Measurements from ENCODE around the gene GSN. TPM values are rescaled to one million over a fixed set of nuclear protein-coding genes. Genes with fewer than 3 reads are reported as not detected.
A peak's percentile ranks its signal among the peaks of the same experiment; 100 is the strongest.

GSN gene
- total RNA-seq, 1 experiment from 2014 or later: 162 TPM

- no peak for DNase-seq (ENCODE audit: low spot score)
Observed at GRCh38 chr9:121302786-121303185, 34.8 kb downstream of the GSN start.

DNA sequence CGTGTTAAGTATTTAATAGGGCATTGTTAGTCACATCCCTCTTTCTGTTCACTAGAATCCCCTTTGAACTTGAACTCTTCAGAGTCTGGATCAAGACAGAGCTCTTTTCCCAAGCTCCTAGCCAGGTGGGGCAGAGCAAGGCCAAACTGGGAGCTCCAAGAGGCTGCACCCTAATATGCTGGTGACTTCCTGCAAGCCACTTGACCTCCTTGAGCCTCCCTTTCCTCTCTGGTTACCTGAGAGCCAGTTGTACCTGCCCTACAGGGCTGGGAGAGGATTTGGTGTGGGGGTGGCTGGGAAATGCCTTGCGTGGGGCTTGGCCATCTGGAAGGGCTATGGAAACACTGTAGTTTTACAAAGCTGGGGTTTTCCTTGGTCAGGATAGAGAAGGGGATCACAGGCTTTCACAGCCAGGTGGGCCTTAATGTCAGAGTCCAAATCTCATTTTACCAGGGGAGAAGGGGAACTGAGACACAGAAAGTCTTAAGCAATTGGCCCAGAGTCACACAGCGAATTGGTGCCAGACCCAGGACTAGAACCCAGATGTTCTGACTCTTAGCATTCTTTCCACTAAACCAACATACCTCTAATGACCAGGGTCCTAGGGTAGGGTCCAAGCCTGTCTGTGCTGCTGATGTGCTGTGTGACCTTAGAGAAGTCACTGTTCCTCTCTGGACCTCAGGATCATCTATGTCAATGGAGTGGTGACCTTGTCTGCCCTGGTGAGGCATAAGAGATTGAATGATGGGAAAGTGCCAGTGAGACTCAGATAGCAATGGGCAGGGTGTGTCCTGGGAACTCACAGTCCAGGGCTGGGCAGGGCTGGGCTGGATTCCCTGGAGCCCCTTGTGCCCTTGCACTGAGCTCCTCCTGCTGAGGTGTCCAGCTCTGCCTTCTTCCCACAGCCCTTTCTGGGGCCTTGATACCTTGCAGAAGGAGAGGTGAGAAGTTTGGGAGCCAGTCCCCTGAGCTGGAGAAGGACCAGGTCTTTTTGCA, 35.8 kb downstream of the GSN start:
- no peak for DNase-seq (ENCODE audit: low spot score)

DNA sequence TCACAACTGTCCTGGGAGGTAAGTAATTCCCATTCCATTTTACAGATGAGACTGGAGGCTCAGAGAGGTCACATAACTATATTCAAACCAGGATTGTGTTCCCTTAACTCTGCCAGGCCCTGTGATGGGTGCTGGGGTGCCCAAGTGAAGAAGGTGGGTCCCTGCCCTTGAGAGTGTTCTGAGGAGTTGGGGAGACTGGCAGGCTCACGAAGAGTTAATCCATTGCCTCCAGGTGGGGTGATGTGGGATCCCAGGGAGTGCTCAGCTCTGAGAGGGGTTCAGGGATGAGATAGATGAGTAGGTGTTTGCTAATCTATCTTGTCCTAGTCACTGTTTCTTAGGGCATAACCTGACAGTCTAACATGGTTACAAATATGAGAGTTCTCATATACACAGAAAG, 36.7 kb downstream of the GSN start:
- DNase-seq (ENCODE audit: low spot score): no peak

GRCh38 chr9:121305269-121305994, 37.5 kb downstream of the GSN start:
- DNase-seq (ENCODE audit: low spot score): no peak

DNA sequence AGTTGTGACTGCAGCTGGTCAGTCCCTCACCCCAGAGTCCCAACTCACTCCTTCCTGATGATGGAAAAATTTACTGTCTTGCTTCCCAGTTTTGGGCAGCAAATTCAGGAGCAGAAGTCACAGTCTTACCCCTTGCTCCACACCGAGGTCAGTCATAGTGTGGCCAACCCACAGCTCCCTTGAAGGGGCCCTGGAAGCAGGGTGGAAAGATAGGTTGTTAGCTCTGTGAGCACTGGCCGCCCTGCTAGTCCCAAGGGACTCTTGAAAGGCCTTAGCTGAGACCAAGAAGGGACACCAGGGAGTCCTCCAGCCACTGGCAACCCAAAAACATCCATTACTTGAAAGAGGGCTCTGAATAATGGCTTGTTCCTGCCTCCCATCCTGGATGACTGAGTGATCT, 40.0 kb downstream of the GSN start:
- DNase-seq (ENCODE audit: low spot score): no peak

DNA sequence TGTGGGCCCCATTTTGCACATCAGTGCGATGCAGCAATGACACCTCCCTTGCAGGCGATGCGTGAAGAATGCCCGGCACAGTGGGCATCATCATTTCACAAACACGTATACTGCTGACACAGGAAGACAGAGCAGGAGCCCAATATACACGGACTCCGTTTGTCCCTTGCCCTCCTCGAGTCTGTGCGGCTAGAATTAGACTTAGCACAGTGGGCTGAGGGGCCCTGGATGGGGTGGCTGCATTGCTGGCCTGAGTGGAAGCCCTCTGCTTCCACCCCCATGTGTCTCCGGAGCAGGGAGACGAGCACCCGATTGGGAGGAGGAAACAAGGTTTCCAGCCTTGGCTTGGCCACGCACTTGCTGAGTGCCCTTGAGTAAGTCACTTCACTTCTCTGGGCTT, 40.8 kb downstream of the GSN start:
- no peak for DNase-seq (ENCODE audit: low spot score)

DNA sequence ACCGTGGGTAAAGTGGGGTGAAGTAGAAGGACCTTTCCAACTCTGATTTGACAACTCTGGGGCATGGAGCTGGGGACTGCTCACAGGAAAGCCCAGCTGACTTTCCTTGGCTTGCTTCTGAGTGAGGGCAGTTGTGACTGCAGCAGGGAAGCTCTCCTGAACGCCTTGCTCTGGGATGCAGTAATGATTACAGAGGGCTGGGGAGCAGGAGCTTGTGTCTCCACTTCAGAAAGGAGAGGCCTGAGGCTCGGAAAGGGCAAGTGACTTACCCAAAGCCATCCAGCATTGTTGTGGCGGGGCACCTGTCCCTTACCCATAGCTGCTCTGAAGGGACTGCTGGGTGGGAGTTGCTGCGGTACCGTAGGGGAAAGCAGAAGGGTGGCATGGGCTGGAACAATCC, 41.2 kb downstream of the GSN start:
- no peak for DNase-seq (ENCODE audit: low spot score)

DNA sequence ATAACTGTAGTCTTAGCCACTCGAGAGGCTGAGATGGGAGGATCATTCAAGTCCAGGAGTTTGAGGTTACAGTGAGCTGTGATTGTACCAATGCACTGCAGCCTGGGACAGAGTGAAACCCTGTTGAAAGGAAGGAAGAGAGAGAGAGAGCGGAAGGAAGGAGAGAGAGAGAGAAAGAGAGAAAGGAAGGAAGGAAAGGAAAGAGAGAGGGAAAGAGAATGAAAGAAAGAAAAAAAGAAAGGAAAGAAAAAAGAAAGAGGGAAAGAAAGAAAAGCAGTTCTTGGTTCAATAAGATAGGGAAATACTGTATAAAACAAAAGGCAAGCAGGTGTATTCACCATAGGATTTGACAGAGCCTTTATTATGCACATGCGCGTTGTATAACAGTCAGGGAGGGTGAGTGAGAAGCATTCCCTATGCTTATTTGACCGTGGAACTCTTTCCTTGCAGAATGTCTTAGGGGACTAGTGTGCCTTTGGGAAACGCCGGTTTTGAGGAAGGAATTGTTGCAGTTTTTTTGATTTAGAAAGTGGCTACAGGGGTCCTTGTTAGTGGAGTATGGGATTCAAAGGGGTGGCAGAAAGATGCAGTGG, 42.0 kb downstream of the GSN start:
- no peak for DNase-seq (ENCODE audit: low spot score)

GRCh38 chr9:121310571-121310970, 42.6 kb downstream of the GSN start:
- DNase-seq (ENCODE audit: low spot score): no peak

DNA sequence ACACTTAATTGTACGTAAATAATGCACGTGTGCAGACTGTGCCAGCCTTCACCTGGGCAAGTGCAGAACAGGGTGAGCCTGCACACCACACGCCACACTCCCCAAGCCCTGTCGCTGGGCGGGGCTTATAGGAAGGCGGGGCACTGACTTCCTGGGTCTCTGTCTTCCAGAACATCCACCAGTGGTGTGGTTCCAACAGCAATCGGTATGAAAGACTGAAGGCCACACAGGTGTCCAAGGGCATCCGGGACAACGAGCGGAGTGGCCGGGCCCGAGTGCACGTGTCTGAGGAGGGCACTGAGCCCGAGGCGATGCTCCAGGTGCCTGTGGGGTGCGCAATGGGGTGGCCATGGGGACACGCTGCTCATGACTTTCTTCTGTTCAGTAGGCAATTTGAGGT, 44.2 kb downstream of the GSN start:
- DNase-seq (ENCODE audit: low spot score): no peak

- DNase-seq (ENCODE audit: low spot score): no peak
Observed at GRCh38 chr9:121313458-121314152, 45.6 kb downstream of the GSN start.

DNA sequence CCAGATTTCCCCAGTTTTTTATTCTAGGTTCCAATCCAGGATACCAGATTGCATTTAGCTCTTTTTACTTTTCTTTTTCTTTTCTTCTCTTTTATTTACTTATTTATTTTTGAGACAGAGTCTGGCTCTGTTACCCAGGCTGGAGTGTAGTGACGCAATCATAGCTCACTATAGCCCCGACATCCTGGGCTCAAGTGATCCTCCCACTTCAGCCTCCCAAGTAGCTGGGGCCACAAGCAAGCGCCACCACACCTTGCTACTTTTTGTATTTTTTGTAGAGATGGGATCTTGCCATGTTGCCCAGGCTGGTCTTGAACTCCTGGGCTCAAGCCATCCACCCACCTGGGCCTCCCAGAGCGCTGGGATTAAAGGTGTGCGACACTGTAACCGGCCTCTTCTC, 48.4 kb downstream of the GSN start:
- DNase-seq (ENCODE audit: low spot score): no peak

GRCh38 chr9:121316852-121317373, 49.0 kb downstream of the GSN start:
- no peak for DNase-seq (ENCODE audit: low spot score)

- no peak for DNase-seq (ENCODE audit: low spot score)
Observed at GRCh38 chr9:121317737-121318630, 50.0 kb downstream of the GSN start.

GRCh38 chr9:121318631-121319382, 50.8 kb downstream of the GSN start:
- no peak for DNase-seq (ENCODE audit: low spot score)

GRCh38 chr9:121319383-121319780, 51.4 kb downstream of the GSN start:
- DNase-seq (ENCODE audit: low spot score): no peak

DNA sequence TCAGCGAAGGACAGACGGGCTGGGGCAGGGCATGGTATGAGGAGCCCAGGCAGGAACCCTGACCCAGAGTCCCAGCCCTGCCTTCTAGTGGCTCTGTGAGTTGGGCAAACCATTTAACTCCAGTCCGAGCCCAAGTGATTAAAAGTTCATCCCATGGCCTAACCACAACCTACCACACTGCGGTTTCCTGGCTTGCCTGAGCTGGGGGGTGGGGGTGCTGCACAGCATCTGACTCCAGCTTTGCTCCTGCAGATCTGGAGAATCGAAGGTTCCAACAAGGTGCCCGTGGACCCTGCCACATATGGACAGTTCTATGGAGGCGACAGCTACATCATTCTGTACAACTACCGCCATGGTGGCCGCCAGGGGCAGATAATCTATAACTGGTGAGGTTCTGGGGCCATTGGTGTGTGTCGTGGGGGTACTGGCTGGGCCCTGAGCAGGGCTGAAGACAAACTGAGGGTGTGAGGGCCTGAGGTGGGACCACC, 53.1 kb downstream of the GSN start:
- DNase-seq (ENCODE audit: low spot score): peak; percentile 76

DNA sequence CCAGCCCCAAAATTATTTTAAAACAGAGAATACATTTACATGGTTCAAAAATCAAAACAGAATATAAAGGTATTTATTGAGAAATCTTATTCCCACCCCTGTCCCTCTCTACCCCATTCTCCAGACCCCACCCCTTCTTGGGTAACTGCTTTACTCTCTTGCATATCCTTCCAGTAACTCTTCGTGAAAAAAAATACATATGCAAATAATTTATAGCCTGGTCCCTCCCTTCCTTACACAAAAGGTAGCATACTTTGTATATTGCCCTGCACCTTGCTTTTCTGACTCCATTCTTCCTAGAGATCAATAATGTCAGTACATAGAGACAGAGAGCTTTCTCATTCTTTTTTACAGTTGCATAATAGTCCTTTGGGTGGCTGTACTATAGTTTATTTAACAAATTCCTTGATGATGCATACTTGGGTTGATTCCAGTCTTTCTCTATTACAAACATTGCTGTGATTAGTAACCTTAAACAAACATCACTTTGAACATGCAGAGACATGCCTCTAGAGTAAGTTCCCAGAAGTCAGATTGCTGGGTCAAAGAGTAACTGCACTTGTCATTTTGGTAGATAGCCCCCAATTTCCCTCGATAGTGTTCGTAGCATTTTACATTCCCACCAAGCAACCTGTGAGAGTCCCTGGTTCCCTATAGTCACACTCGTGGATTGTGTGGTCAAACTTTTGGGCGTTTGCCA, 54.2 kb downstream of the GSN start:
- peak; percentile 95 for DNase-seq (ENCODE audit: low spot score)
